PC-3 (cell line): ENCODE measurements around the gene PTPN14. TPM values are rescaled to one million over a fixed set of nuclear protein-coding genes. Genes with fewer than 3 reads are reported as not detected.

Source experiments
- ATAC-seq: fragments of 200-7000 bp; cut with Tn5 transposase; 2 replicates; pipeline ENCODE4 v1.9.1; 2020; ENCODE audit warnings: mild to moderate bottlenecking, moderate library complexity
- BruUV-seq: library from RNA; stranded (reverse); fragments of 400-500 nt; replicated peaks from 2 replicates; lab custom pipeline; 2021; lab: Mats Ljungman, UMichigan
- CTCF ChIA-PET: fragments of 300-600 bp; sonication (Branson Sonifier 250); formaldehyde crosslinking; loops from one replicate; lab custom pipeline; 2022; ENCODE audit warnings: antibody characterized with exemption; lab: Charles Lee
- POLR2A ChIA-PET: fragments of 300-600 bp; sonication (Branson Sonifier 250); formaldehyde crosslinking; loops from one replicate; lab custom pipeline; 2022; ENCODE audit warnings: antibody characterized with exemption; ENCODE audit not compliant: unreplicated experiment; lab: Charles Lee
- DNase-seq: peaks from one replicate; pipeline ENCODE4 v3.0.0-alpha.2; 2015
- H2AFZ ChIP-seq: fragments of 300-600 bp; sonication (generic); 2 replicates; pipeline ENCODE4 v1.6.0; 2016; ENCODE audit warnings: antibody characterized with exemption, low read length
- H3F3A ChIP-seq: fragments of 300-600 bp; sonication (generic); one replicate; pipeline ENCODE4 v1.6.0; 2017; ENCODE audit warnings: antibody characterized with exemption, low read length, control low read depth, mild to moderate bottlenecking; ENCODE audit not compliant: unreplicated experiment
- H3K27ac ChIP-seq: fragments of 300-600 bp; sonication (generic); 2 replicates; pipeline ENCODE4 v1.5.1; 2016; ENCODE audit warnings: mild to moderate bottlenecking, low read length
- H3K27me3 ChIP-seq: fragments of 300-600 bp; sonication (generic); 2 replicates; pipeline ENCODE4 v1.6.1; 2016; ENCODE audit warnings: low read length, mixed read lengths
- H3K36me3 ChIP-seq: fragments of 300-600 bp; sonication (generic); 2 replicates; pipeline ENCODE4 v1.6.1; 2016; ENCODE audit warnings: low read depth, mixed run types, low read length, mixed read lengths
- H3K4me1 ChIP-seq: fragments of 300-600 bp; sonication (generic); 2 replicates; pipeline ENCODE4 v1.5.1; 2016; ENCODE audit warnings: low read length; ENCODE audit not compliant: insufficient read depth
- H3K4me2 ChIP-seq: fragments of 300-600 bp; sonication (generic); 2 replicates; pipeline ENCODE4 v1.6.0; 2016; ENCODE audit warnings: low read length
- H3K4me3 ChIP-seq: fragments of 300-600 bp; sonication (generic); 2 replicates; pipeline ENCODE4 v1.5.1; 2016; ENCODE audit warnings: mild to moderate bottlenecking, low read length, mixed read lengths
- H3K79me2 ChIP-seq: fragments of 300-600 bp; sonication (generic); 2 replicates; pipeline ENCODE4 v1.6.1; 2017; ENCODE audit warnings: low read length, mixed read lengths
- H3K9ac ChIP-seq: fragments of 300-600 bp; sonication (generic); 2 replicates; pipeline ENCODE4 v1.6.0; 2016; ENCODE audit warnings: mild to moderate bottlenecking, low read length
- H3K9me2 ChIP-seq: fragments of 300-600 bp; sonication (generic); replicated peaks from 2 replicates; pipeline ENCODE4 v1.6.1; 2016; ENCODE audit warnings: mixed run types, low read length, mixed read lengths
- H3K9me3 ChIP-seq: fragments of 300-600 bp; sonication (generic); 2 replicates; pipeline ENCODE4 v1.6.1; 2016; ENCODE audit warnings: low read length, mixed read lengths
- H4K20me1 ChIP-seq: fragments of 300-600 bp; sonication (generic); 2 replicates; pipeline ENCODE4 v1.6.1; 2016; ENCODE audit warnings: low read length, mixed read lengths
- EZH2 ChIP-seq: fragments of 300-600 bp; sonication (generic); IDR thresholded peaks from one replicate; pipeline ENCODE4 v1.6.1; 2017; ENCODE audit warnings: antibody characterized with exemption, mild to moderate bottlenecking, low read length; ENCODE audit not compliant: unreplicated experiment
- EZH2phosphoT487 ChIP-seq: fragments of 300-600 bp; sonication (generic); IDR thresholded peaks from 2 replicates; pipeline ENCODE4 v1.6.1; 2018; ENCODE audit warnings: mild to moderate bottlenecking, antibody characterized with exemption, low read length, borderline replicate concordance
- intact Hi-C: fragments of 100-400 bp; cut with micrococcal nuclease; formaldehyde crosslinking; loops from 2 replicates; pipeline ENCODE4 v1.9.0; 2023
- total RNA-seq: library from RNA; depleted of rRNA; stranded (reverse); fragments of >200 nt; gene quantifications from 2 replicates; pipeline ENCODE4 v1.2.3, GENCODE V29; 2014
- TF ChIP-seq, protein P1 (sequence below): fragments of 300-600 bp; sonication (generic); conservative IDR thresholded peaks from 2 replicates; pipeline ENCODE4 v1.5.1; 2017; ENCODE audit warnings: antibody characterized with exemption, low read depth, mild to moderate bottlenecking, low read length

PTPN14 gene
- total RNA-seq, 1 experiment from 2014 or later: 12.6 TPM

DNA sequence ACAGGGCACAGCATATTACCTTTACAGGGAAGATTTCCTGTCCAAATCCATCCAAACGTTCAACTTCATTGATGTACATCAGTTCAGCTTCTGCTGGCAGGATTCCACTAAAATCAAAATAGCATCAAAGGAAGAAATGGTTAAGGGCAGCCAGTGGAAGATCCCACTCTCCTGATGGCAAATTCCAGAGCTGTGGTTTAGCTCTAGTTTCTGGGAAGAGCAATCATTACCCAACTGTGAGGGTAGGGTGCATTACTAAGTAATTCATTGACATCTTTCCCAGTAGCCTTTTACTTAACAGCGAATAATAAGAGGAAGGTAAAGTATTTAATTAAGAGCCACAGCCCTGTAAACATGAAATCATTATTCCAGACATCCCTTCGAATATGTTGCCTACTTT lies 149.7 kb downstream of the PTPN14 start:
- Histone ChIP-seq H3K9me2 (no peaks in the 10 kb centered on the region), H3F3A (no peaks in the 10 kb centered on the region), H3K4me3 (no peak overlapping the region), H3K4me2 (no peak overlapping the region), H3K79me2 (no peaks in the 10 kb centered on the region), H3K27ac (no peak overlapping the region), H2AFZ (no peak overlapping the region), H4K20me1 (no peaks in the 10 kb centered on the region), H3K36me3 (peaks cover 22% of the 10 kb centered on the region; the same call in 1 of the 2 replicates), H3K9ac (no peak overlapping the region), H3K9me3 (no peaks in the 10 kb centered on the region), H3K4me1 (peaks cover 13% of the 10 kb centered on the region; the same call in 1 of the 2 replicates), H3K27me3 (no peaks in the 10 kb centered on the region)
- ChIA-PET POLR2A (no interaction called here), CTCF (no interaction called here)
- ATAC-seq: no peak
- DNase-seq: no peak
- BruUV-seq: no TSS peak
- intact Hi-C loops: no loop called here
- TF ChIP-seq EZH2phosphoT487 (no peak), EZH2 (no peak)
- TF ChIP-seq, protein P1, sequence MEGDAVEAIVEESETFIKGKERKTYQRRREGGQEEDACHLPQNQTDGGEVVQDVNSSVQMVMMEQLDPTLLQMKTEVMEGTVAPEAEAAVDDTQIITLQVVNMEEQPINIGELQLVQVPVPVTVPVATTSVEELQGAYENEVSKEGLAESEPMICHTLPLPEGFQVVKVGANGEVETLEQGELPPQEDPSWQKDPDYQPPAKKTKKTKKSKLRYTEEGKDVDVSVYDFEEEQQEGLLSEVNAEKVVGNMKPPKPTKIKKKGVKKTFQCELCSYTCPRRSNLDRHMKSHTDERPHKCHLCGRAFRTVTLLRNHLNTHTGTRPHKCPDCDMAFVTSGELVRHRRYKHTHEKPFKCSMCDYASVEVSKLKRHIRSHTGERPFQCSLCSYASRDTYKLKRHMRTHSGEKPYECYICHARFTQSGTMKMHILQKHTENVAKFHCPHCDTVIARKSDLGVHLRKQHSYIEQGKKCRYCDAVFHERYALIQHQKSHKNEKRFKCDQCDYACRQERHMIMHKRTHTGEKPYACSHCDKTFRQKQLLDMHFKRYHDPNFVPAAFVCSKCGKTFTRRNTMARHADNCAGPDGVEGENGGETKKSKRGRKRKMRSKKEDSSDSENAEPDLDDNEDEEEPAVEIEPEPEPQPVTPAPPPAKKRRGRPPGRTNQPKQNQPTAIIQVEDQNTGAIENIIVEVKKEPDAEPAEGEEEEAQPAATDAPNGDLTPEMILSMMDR: no peak

DNA sequence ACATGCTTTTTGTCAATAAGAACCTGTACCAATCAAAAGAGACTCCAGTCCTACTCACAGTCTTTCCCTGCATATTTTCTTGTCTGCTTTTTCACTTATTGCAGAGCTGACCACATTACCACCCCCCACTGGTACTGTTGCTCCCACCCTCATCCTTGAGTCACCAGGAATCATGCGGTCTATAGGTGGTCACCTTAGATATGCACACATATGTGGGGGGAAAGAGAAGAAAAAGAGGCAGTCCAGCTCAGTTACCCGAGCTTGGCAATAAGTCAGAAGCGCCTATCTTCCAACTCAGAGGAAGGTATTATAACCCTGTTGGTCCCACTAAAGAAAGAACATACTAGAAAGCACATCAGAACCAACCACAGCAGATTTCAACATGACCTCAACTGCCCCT lies 151.3 kb downstream of the PTPN14 start:
- peaks cover 29% of the 10 kb centered on the region; the same call in 1 of the 2 replicates for H3K36me3 ChIP-seq
- no peaks in the 10 kb centered on the region for H3K9me3 ChIP-seq
- no TSS peak for BruUV-seq
- peaks cover 13% of the 10 kb centered on the region; the same call in 1 of the 2 replicates for H3K4me1 ChIP-seq
- DNase-seq (no peak), ATAC-seq (no peak)
- H3K27ac ChIP-seq: no peak overlapping the region
- H3K79me2 ChIP-seq: no peaks in the 10 kb centered on the region
- H3K4me2 ChIP-seq: no peak overlapping the region
- H3F3A ChIP-seq: no peaks in the 10 kb centered on the region
- no peaks in the 10 kb centered on the region for H3K9me2 ChIP-seq
- intact Hi-C loops: no loop called here
- no peak overlapping the region for H2AFZ ChIP-seq
- H3K27me3 ChIP-seq: no peaks in the 10 kb centered on the region
- POLR2A ChIA-PET: no interaction called here
- TF ChIP-seq EZH2phosphoT487 (no peak), EZH2 (no peak)
- TF ChIP-seq, protein P1: no peak
- H4K20me1 ChIP-seq: no peaks in the 10 kb centered on the region
- H3K9ac ChIP-seq: no peak overlapping the region
- H3K4me3 ChIP-seq: no peak overlapping the region
- CTCF ChIA-PET: no interaction called here

DNA sequence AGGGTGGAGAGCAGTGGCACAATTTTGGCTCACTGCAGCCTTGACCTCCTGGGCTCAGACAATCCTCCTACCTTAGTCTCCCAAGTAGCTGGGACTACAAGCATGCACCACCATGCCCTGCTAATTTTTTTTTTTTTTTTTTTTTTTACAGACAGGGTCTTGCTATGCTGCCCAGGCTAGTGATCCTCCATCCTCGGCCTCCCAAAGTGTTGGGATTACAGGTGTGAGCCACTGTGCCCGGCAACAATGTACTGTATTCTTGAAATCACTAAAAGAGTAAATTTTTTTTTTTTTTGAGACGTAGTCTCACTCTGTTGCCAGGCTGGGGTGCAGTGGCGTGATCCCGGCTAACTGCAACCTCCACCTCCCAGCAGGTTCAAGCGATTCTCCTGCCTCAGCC lies 152.9 kb downstream of the PTPN14 start:
- no peaks in the 10 kb centered on the region for H3K9me3 ChIP-seq
- no peaks in the 10 kb centered on the region for H3K9me2 ChIP-seq
- H3K4me1 ChIP-seq: peaks cover 8% of the 10 kb centered on the region; the same call in 1 of the 2 replicates
- H3K79me2 ChIP-seq: no peaks in the 10 kb centered on the region
- no peak overlapping the region for H3K4me2 ChIP-seq
- ATAC-seq (no peak), DNase-seq (no peak)
- ChIA-PET POLR2A (no interaction called here), CTCF (no interaction called here)
- H3K4me3 ChIP-seq: no peak overlapping the region
- intact Hi-C loops: no loop called here
- H4K20me1 ChIP-seq: no peaks in the 10 kb centered on the region
- H3K36me3 ChIP-seq: peaks cover 36% of the 10 kb centered on the region; the same call in 1 of the 2 replicates
- no TSS peak for BruUV-seq
- no peak overlapping the region for H3K27ac ChIP-seq
- no peaks in the 10 kb centered on the region for H3F3A ChIP-seq
- TF ChIP-seq, protein P1: no peak
- no peak for TF ChIP-seq EZH2phosphoT487
- TF ChIP-seq EZH2: no peak
- no peak overlapping the region for H2AFZ ChIP-seq
- H3K9ac ChIP-seq: no peak overlapping the region
- H3K27me3 ChIP-seq: no peaks in the 10 kb centered on the region
